H7 (cell line): ENCODE results near the gene HAVCR1. TPM values are rescaled to one million over a fixed set of nuclear protein-coding genes. Genes with fewer than 3 reads are reported as not detected.
"Not testable (repeated sequence)": the region's sequence is repeated elsewhere in the genome, so short reads cannot be mapped to it uniquely, and the experiment has no call there.

Experiments
- DNase-seq: peaks from one replicate; pipeline ENCODE4 v3.0.0; 2012
- H3K27me3 ChIP-seq: 2 replicates; pipeline ENCODE4 v1.6.0; 2011; ENCODE audit warnings: mild to moderate bottlenecking, low read length; ENCODE audit not compliant: control insufficient read depth, insufficient read depth
- H3K36me3 ChIP-seq: replicated peaks from 2 replicates; pipeline ENCODE4 v1.5.1; 2011; ENCODE audit warnings: low read length; ENCODE audit not compliant: control insufficient read depth, insufficient read depth
- H3K4me3 ChIP-seq: 2 replicates; pipeline ENCODE4 v1.5.1; 2011; ENCODE audit warnings: low read depth, mild to moderate bottlenecking, control low read depth, low read length, moderate library complexity; ENCODE audit not compliant: insufficient read depth
- total RNA-seq: library from RNA; depleted of rRNA; stranded (reverse); fragments of >200 nt; shearing (Covaris generic); gene quantifications from 2 replicates; pipeline ENCODE4 v1.2.3, GENCODE V29; 2014

HAVCR1 gene
- total RNA-seq, 1 experiment from 2014 or later: not detected

DNA sequence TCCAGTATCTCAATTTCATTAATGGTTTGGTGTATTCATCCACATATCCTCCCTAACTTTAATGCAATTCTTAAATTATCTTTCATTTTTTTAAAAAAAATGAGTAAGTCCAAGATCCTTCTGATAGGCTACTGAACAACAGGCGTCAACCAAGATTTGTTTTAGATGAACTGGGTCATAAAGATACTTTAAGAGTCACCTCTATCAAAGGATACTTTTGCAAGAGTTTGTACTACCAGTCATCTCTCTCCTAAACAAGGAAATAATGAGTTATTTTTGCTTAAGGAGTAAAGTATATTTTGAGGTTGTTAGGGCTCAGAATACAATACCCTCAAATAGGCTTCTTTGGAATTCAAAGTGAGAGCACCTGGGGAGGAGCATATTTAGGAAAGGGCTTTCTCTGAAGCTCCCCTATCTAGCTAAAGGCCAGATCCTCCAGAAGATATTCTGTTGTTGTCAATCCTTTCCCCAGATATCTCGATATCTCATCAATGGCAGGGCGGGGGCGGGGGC is 25.8 kb downstream of the HAVCR1 start:
- Histone ChIP-seq H3K27me3 (no peaks in the 10 kb centered on the region), H3K4me3 (no peak overlapping the region), H3K36me3 (no peaks in the 10 kb centered on the region)
- DNase-seq: no peak

DNA sequence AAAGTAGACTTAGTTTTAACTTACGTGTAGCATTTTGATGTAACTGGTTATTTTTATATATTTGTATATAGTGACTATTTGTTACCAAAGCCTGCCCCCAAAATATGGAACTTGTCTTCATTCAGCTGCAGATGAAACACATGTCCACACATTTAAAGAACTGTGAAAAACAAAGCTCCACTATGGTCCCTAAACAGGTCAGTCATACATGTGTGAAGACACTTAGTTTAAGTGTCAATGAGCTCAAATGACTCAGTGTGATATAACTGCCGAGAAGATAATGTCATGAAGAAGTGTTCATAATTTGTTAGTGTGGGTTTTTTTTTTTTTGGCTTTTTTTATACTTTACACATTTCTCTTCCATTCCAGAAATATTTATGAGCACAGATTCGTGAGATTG is 28.2 kb downstream of the HAVCR1 start:
- H3K4me3 ChIP-seq: no peak overlapping the region
- no peaks in the 10 kb centered on the region for H3K36me3 ChIP-seq
- no peaks in the 10 kb centered on the region for H3K27me3 ChIP-seq
- DNase-seq: no peak

GRCh38 chr5:157029457-157029856 is 29.5 kb downstream of the HAVCR1 start:
- no peaks in the 10 kb centered on the region for H3K27me3 ChIP-seq

GRCh38 chr5:157027663-157028062 is 31.3 kb downstream of the HAVCR1 start:
- not testable (repeated sequence) for DNase-seq, H3K27me3 ChIP-seq, H3K36me3 ChIP-seq, H3K4me3 ChIP-seq

More at GRCh38 chr5:157029457-157029856, 29.5 kb downstream of the HAVCR1 start:
- Histone ChIP-seq H3K4me3 (no peak overlapping the region), H3K36me3 (no peaks in the 10 kb centered on the region)
- no peak for DNase-seq

DNA sequence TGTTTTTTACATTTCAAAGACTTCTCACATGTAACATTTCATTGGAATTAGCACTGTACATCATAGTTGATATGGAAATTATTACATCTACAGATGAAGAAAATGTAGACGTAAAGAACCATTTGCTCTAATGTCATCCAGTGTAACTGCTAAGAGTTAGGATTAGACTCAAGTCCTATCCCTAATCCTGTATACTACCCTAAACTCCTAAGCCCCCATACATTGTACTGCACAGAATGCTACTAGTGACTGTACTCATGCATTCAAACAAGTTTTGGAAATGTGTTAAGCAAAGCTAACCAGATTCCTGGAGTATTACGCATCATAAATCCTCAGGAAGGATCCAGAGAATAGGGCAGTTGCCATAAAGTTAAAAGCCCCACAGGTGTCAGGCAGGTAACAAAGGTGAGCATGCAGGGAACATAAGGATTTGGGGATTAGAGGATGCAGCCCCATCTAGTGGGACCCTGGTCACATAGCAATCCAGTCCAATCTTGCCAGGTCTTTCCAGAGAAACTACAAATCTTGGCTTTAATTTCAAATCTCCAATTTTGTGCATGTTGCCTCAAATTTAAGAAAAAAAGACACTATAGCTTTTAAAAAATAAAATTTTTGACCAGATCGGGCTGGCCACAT is 32.0 kb downstream of the HAVCR1 start:
- no peaks in the 10 kb centered on the region for H3K36me3 ChIP-seq
- DNase-seq: peak; percentile 73
- H3K27me3 ChIP-seq: no peaks in the 10 kb centered on the region
- H3K4me3 ChIP-seq: no peak overlapping the region

GRCh38 chr5:157025093-157025698 is 33.7 kb downstream of the HAVCR1 start:
- DNase-seq: no peak
- Histone ChIP-seq H3K36me3 (no peaks in the 10 kb centered on the region), H3K4me3 (no peak overlapping the region), H3K27me3 (no peaks in the 10 kb centered on the region)

DNA sequence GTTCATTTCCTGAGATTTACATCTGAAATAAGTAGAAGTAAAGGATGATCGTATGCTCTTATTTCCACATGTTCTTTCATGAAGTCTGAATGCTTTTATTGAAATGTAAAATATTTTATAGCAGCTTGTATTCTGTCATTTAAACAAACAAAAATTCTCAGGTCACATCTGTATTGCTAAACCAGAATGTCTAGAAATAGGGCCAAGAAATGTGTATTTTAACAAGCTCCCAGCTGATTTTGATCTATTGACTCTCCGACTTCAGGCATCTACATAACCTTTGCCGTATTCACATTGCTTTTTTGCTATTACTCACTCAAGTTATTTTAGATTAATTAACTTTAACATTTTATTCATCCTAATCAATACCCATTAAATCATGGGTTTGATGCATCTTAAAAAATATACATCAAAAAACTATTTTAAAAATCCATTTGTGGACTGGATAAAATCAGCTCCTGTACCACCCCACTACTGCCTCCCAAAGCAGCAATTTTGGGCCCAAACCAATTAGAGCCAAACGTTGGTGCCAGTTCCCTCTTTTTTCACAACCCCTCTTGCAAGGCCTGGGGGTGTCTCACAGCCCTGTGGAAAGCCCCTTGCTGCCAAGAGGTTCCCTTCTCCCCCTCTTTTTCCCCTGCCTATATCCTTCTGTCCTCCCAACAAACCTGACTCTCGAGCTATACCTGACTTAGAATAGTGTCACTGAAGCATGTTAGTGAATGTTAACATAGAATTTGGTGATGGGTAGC is 34.5 kb downstream of the HAVCR1 start:
- no peaks in the 10 kb centered on the region for H3K36me3 ChIP-seq
- DNase-seq: no peak
- H3K27me3 ChIP-seq: no peaks in the 10 kb centered on the region
- no peak overlapping the region for H3K4me3 ChIP-seq

DNA sequence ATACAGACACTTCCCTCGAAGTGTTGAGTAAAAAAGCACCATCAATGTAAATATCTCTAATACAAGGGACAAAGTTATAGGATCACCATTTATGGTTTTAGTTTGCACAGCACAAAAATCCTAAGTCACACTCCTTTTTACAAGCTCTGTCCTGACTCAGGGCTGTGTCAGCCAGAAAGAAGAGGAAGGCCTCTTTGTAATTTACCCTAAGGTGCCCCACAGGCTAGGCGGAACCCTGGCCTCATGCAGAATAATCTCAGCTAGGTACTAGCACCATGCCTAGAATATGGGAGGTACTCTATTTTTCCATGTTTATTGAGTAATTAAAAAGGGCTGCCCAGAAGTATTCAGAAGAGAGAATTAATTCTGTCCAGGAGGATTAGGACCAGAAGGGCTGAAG is 36.9 kb downstream of the HAVCR1 start:
- Histone ChIP-seq H3K4me3 (no peak overlapping the region), H3K36me3 (no peaks in the 10 kb centered on the region), H3K27me3 (no peaks in the 10 kb centered on the region)
- DNase-seq: no peak

GRCh38 chr5:157020511-157021222 is 38.2 kb downstream of the HAVCR1 start:
- Histone ChIP-seq H3K36me3 (no peaks in the 10 kb centered on the region), H3K4me3 (no peak overlapping the region), H3K27me3 (no peaks in the 10 kb centered on the region)
- DNase-seq: no peak

DNA sequence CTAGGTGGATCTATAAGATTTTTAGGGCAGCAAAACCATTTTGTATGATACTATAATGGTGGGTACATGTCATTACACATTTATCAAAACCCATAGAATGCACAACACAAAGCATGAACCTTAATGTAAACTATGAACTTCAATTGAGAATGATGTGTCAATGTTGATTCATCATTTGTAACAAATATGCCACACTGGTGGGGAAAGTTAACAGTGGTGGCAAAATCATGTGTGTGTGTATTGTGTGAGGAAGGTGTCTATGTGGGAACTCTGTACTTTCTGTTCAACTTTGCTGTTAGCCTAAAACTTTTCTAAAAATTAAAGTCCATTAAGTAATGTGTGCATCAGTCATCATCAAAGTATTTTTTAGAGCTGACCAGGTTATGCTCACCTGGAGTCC is 38.9 kb downstream of the HAVCR1 start:
- no peak for DNase-seq
- Histone ChIP-seq H3K27me3 (no peaks in the 10 kb centered on the region), H3K36me3 (no peaks in the 10 kb centered on the region), H3K4me3 (no peak overlapping the region)

DNA sequence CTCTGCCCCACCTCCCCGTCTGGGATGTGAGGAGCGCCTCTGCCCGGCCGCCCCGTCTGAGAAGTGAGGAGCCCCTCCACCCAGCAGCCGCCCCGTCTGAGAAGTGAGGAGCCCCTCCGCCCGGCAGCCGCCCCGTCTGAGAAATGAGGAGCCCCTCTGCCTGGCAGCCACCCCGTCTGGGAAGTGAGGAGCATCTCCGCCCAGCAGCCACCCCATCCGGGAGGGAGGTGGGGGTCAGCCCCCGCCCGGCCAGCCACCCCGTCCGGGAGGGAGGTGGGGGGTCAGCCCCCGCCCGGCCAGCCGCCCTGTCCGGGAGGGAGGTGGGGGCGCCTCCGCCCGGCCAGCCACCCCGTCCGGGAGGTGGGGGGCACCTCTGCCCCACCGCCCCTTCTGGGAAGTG is 44.8 kb downstream of the HAVCR1 start:
- not testable (repeated sequence) for H3K4me3 ChIP-seq, H3K27me3 ChIP-seq, H3K36me3 ChIP-seq, DNase-seq

- H3K36me3 ChIP-seq: no peaks in the 10 kb centered on the region
- H3K27me3 ChIP-seq: no peaks in the 10 kb centered on the region
- H3K4me3 ChIP-seq: no peak overlapping the region
- no peak for DNase-seq
Observed at GRCh38 chr5:157006262-157006661, 52.7 kb downstream of the HAVCR1 start.

DNA sequence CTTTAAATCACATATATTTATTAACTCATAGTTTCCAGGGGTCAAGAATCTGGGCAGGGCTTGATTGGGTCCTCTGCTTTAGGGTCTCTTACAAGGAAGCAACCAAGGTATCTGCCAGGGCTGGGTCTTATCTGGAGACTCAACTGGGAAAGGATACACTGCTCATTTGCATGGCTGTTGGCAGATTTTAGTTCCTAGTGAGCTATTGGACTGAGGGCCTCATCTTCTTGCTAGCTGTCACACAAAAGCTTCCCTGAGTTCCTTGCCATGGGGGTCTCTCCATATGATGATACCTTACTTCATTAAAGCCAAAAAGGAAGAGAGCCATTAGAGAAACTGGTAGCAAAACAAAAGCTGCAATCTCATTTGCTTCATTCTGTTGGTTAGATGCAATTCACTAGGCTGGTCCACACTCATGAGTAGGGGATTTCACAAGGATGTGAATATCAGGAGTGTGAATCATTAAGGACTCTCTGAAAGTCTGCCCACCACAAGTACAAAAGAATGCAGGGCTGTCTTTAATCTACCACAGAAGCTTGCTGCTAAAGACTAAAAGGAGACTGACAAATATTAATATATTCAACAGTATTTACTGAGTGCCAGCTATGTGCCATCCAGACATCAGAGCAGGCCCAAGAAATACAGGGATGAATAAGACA is 53.9 kb downstream of the HAVCR1 start:
- DNase-seq: no peak
- Histone ChIP-seq H3K36me3 (no peaks in the 10 kb centered on the region), H3K27me3 (no peaks in the 10 kb centered on the region), H3K4me3 (no peak overlapping the region)

GRCh38 chr5:156991714-156992113 is 67.2 kb downstream of the HAVCR1 start:
- DNase-seq: no peak
- Histone ChIP-seq H3K27me3 (no peaks in the 10 kb centered on the region), H3K36me3 (no peaks in the 10 kb centered on the region), H3K4me3 (no peak overlapping the region)
